CD4-positive, alpha-beta T cell (primary cell): ENCODE data around the gene MAN1B1. TPM values are rescaled to one million over a fixed set of nuclear protein-coding genes. Genes with fewer than 3 reads are reported as not detected.

Source experiments
- ATAC-seq: fragments of 200-7000 bp; cut with Tn5 transposase; one replicate; pipeline ENCODE4 v1.10.0; 2022; ENCODE audit warnings: mild to moderate bottlenecking; ENCODE audit not compliant: poor library complexity
- CTCF ChIA-PET: fragments of 350-600 bp; sonication (Branson Sonifier 250); formaldehyde crosslinking; loops from one replicate; lab custom pipeline; 2021; ENCODE audit warnings: antibody characterized with exemption, inconsistent platforms; lab: Charles Lee
- POLR2A ChIA-PET: fragments of 350-600 bp; sonication (Branson Sonifier 250); formaldehyde crosslinking; loops from one replicate; lab custom pipeline; 2021; ENCODE audit warnings: antibody characterized with exemption, inconsistent platforms; lab: Charles Lee
- DNase-seq, 14 experiments: peaks; one replicate each; pipeline ENCODE4 v3.0.0-alpha.2; 2013 to 2020; ENCODE audit warnings: mixed read lengths in 2 of 14
- H3K27ac ChIP-seq, 2 donors: one replicate each; pipeline versions ENCODE4 v1.5.1 to v1.7.0; 2013; ENCODE audit warnings: low read length in 2 of 2, low read depth in 1 of 2, mild to moderate bottlenecking in 1 of 2
- H3K27me3 ChIP-seq, 2 experiments: 1 replicate in 1 of 2; 2 replicates in 1 of 2; pipeline versions ENCODE4 v1.6.1 to v1.7.0; 2013; ENCODE audit warnings: low read length in 2 of 2, control low read depth in 1 of 2, mild to moderate bottlenecking in 1 of 2, moderate library complexity in 1 of 2; ENCODE audit not compliant: insufficient read depth in 2 of 2, control insufficient read depth in 1 of 2
- H3K36me3 ChIP-seq: one replicate; pipeline ENCODE4 v1.6.1; 2013; ENCODE audit warnings: low read length, control low read depth; ENCODE audit not compliant: insufficient read depth
- H3K4me1 ChIP-seq: one replicate; pipeline ENCODE4 v1.6.1; 2013; ENCODE audit warnings: low read length, control low read depth; ENCODE audit not compliant: insufficient read depth
- H3K4me3 ChIP-seq: one replicate; pipeline ENCODE4 v1.5.1; 2013; ENCODE audit warnings: mild to moderate bottlenecking, low read length, moderate library complexity
- H3K9me3 ChIP-seq, 2 experiments: 1 replicate in 1 of 2; 2 replicates in 1 of 2; pipeline versions ENCODE4 v1.6.1 to v1.7.0; 2013; ENCODE audit warnings: low read length in 2 of 2, mild to moderate bottlenecking in 2 of 2, control low read depth in 1 of 2, moderate library complexity in 1 of 2; ENCODE audit not compliant: control insufficient read depth in 1 of 2, insufficient read depth in 1 of 2
- H3K27ac Mint-ChIP-seq: one replicate; pipeline ENCODE4 v1.8.0; 2020; ENCODE audit warnings: mixed read lengths
- H3K27me3 Mint-ChIP-seq: one replicate; pipeline ENCODE4 v1.8.0; 2021; ENCODE audit warnings: mixed read lengths
- H3K36me3 Mint-ChIP-seq: one replicate; pipeline ENCODE4 v1.8.0; 2021; ENCODE audit warnings: low read depth, mixed read lengths
- H3K4me1 Mint-ChIP-seq: one replicate; pipeline ENCODE4 v1.8.0; 2021; ENCODE audit warnings: low read depth, mixed read lengths
- H3K4me3 Mint-ChIP-seq: one replicate; pipeline ENCODE4 v1.8.0; 2020; ENCODE audit warnings: mild to moderate bottlenecking, mixed read lengths
- H3K9me3 Mint-ChIP-seq: one replicate; pipeline ENCODE4 v1.8.0; 2020; ENCODE audit warnings: mixed read lengths
- intact Hi-C, 2 experiments: fragments of 100-400 bp; cut with DNase I in 1 of 2; cut with micrococcal nuclease in 1 of 2; formaldehyde crosslinking; loops; one replicate each; pipeline versions ENCODE4 v1.15.1 to v1.9.0; 2023 to 2025; cut with DNase I, micrococcal nuclease
- total RNA-seq, 174 experiments: library from RNA in 2 of 174; stranded (reverse) in 2 of 174; gene quantifications; one replicate each; pipeline ENCODE4 v1.2.3 and lab custom pipeline; 2021 to 2026
- TF ChIP-seq, protein P1 (sequence below): fragments of 200-600 bp; IDR thresholded peaks from one replicate; pipeline ENCODE4 v1.8.0; 2022; ENCODE audit warnings: antibody characterized with exemption, mild to moderate bottlenecking

The MAN1B1 gene
- total RNA-seq, 2 experiments from 2014 or later, result 60.9 to 66.9 TPM

DNA sequence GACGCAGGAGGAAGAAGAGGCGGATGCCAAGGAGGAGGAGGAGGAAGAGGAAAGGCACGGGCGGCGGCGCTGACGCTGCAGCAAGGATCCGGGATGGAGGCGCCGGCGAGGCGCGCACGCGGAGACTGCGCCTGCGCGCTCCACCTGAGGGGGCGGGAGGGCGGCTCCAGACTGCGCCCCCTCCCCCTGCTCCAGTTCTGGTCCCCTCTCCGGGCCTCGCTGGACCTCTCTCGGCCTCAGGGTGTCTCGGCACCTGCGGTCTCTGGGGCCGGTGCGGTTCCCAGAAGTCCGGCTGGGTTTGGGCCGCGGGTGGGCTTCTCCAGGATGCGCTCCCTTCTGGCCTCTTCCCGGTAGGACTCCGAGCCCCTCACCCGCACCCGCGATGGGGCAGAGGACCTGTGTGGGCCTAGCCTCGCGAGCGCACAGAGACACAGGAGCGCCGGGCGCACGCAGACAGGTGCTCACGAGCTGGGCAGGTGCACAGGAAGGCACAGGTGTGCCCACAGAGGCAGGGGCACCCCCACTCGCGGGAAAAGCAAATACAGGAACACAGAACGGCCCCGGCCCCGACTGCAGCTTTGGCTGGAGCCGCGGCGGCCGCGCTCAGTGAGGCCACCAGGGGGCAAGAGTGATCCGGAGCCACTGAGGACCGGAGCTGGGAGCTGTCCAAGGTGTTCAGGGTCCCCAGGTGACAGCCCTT is 40.5 kb upstream of the MAN1B1 start, which contains the start of gene NPDC1:
TSS of gene NPDC1 (minus strand) at position 90 of the 700 bp plus-strand sequence. CDS start 188 bp downstream, outside the sequence.
- no peak within 1 kb of the TSS for H3K27ac ChIP-seq
- TF ChIP-seq, protein P1, sequence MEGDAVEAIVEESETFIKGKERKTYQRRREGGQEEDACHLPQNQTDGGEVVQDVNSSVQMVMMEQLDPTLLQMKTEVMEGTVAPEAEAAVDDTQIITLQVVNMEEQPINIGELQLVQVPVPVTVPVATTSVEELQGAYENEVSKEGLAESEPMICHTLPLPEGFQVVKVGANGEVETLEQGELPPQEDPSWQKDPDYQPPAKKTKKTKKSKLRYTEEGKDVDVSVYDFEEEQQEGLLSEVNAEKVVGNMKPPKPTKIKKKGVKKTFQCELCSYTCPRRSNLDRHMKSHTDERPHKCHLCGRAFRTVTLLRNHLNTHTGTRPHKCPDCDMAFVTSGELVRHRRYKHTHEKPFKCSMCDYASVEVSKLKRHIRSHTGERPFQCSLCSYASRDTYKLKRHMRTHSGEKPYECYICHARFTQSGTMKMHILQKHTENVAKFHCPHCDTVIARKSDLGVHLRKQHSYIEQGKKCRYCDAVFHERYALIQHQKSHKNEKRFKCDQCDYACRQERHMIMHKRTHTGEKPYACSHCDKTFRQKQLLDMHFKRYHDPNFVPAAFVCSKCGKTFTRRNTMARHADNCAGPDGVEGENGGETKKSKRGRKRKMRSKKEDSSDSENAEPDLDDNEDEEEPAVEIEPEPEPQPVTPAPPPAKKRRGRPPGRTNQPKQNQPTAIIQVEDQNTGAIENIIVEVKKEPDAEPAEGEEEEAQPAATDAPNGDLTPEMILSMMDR, result peak; percentile 77
- Mint-ChIP-seq H3K27ac (no peak within 1 kb of the TSS), H3K9me3 (no peaks in the 10 kb centered on the region), H3K27me3 (peaks cover 44% of the 10 kb centered on the region), H3K4me1 (no peaks in the 10 kb centered on the region), H3K36me3 (no peaks in the 10 kb centered on the region), H3K4me3 (peak within 1 kb of the TSS; percentile 51)
- ChIA-PET POLR2A (interaction anchor here (0.9 to 1.5 kb wide), 6 partner anchors 11 to 269 kb away, joined by 3 to 8 read pairs (median 4); partner anchors contain the start of gene MAN1B1), CTCF (interaction anchor here (0.6 to 2.2 kb wide), 22 partner anchors 11 to 318 kb away, joined by 3 to 38 read pairs (median 4); partner anchors contain the start of genes PAXX, RNF224, SAPCD2 and TMEM141)
- DNase-seq (peak; percentile 67 to 90 (median 75)), ATAC-seq (peak; percentile 87)
- H3K36me3 ChIP-seq, result no peaks in the 10 kb centered on the region
- peaks cover 44% of the 10 kb centered on the region for H3K4me1 ChIP-seq
- peaks cover 0 to 49% of the 10 kb centered on the region in 2 experiments for H3K9me3 ChIP-seq
- H3K4me3 ChIP-seq, result peak within 1 kb of the TSS; percentile 55
- H3K27me3 ChIP-seq, result peaks cover 68 to 69% of the 10 kb centered on the region in 2 experiments
- intact Hi-C loops, result loop anchor here (1.0 to 5.0 kb wide), 3 partner anchors 18 to 181 kb away; partner anchors contain the start of genes RNF224 (in 2 of the 2) and CYSRT1 (in 1 of the 2)

DNA sequence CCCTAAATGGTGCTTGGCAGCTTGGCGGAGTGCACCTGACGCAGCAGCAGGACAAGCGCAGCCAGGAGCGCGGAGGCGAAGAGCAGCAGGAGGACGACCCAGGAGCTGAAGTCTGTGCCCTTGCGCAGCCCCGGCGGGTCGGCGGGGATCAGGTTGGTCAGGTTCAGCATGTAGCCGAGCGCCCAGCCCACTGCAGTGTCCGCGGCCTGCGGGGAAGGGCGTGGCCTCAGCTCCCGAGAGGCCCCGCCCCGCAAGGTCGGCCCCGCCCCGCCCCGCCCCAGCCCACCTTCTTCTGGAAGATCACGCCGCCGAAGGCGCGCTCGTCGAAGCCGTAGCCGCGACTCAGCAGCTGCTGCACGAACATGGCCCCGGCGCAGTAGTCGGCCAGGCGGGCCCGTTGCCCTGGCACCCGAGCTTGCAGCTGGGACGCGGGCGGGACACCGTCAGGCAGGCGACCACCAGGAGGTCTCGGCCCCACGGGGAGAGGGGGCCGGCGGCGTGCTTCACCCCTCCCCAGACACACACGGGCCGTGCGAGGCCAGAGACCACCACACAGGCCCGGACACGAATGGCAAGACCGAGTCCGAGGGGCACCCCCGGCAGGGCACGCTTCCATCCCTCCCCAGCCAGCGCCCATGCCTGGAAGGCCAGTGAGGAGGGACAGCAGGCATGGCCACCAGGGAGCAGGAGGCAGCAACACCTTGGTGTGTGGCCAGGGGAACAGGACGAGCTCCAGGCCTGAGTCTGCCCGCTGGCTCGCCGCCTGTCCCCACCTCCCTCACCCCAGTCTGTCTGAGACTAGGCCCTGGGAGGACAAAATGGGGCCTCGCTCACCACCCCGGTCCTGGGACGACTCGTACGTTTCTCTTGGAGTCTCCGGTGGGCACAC is 37.9 kb upstream of the MAN1B1 start:
- ChIA-PET CTCF (interaction anchor here (1.1 to 1.2 kb wide), 2 partner anchors 14 to 15 kb away, joined by 3 to 4 read pairs; no protein-coding TSS in a partner anchor), POLR2A (no interaction called here)
- H3K4me3 Mint-ChIP-seq, result no peak overlapping the region
- no peaks in the 10 kb centered on the region for H3K9me3 Mint-ChIP-seq
- ATAC-seq (no peak), DNase-seq (no peak)
- intact Hi-C loops, result loop anchor here in 1 of 2 experiments (5.0 kb wide), 1 partner anchor 178 kb away; the partner anchor contains the start of genes CYSRT1 and RNF224
- Histone ChIP-seq H3K4me3 (no peak overlapping the region), H3K36me3 (no peaks in the 10 kb centered on the region), H3K27me3 (peaks cover 77 to 83% of the 10 kb centered on the region in 2 experiments), H3K27ac (no peak overlapping the region), H3K4me1 (peaks cover 51% of the 10 kb centered on the region), H3K9me3 (peaks cover 0 to 61% of the 10 kb centered on the region in 2 experiments)
- peaks cover 56% of the 10 kb centered on the region for H3K27me3 Mint-ChIP-seq
- TF ChIP-seq, protein P1, result no peak
- no peaks in the 10 kb centered on the region for H3K36me3 Mint-ChIP-seq
- H3K4me1 Mint-ChIP-seq, result no peaks in the 10 kb centered on the region
- H3K27ac Mint-ChIP-seq, result no peak overlapping the region
